Measurements from ENCODE around the gene PPP2R2C. TPM values are rescaled to one million over a fixed set of nuclear protein-coding genes. Genes with fewer than 3 reads are reported as not detected.

PPP2R2C gene
- total RNA-seq, 1 experiment from 2014 or later, result 32.9 TPM

- CTCF ChIA-PET, result no interaction called here
- H3K79me2 ChIP-seq (ENCODE audit: insufficient read depth, low read length), result no peaks in the 10 kb centered on the region
- H3K9ac ChIP-seq (ENCODE audit: low read length), result no peak overlapping the region
- no peak overlapping the region for H3K4me2 ChIP-seq (ENCODE audit: low read length)
- H3K36me3 ChIP-seq (ENCODE audit: control insufficient read depth in 1 of 2, insufficient read depth in 2 of 2, low read length in 2 of 2), result no peaks in the 10 kb centered on the region
- no peaks in the 10 kb centered on the region; a peak in 1 of 4 replicates for H3K9me3 ChIP-seq (ENCODE audit: control insufficient read depth in 1 of 2, insufficient read depth in 1 of 2, low read depth in 1 of 2, low read length in 2 of 2)
- ATAC-seq (no peak), DNase-seq (ENCODE audit: low read depth, low spot score) (no peak)
- RAD21 ChIA-PET (ENCODE audit: low non-redundant PET in 1 of 2, low total read pairs in 2 of 2, uncharacterized antibody in 2 of 2, unreplicated experiment in 2 of 2), result no interaction called here
- no peaks in the 10 kb centered on the region for H3K27me3 ChIP-seq (ENCODE audit: insufficient read depth, low read length)
- no peaks in the 10 kb centered on the region for H3K9me2 ChIP-seq (ENCODE audit: insufficient read depth)
- no peaks in the 10 kb centered on the region for H4K20me1 ChIP-seq (ENCODE audit: insufficient read depth)
- no peak overlapping the region for H2AFZ ChIP-seq (ENCODE audit: low read depth, low read length, poor library complexity, severe bottlenecking)
- H3K4me1 ChIP-seq (ENCODE audit: control insufficient read depth in 1 of 2, insufficient read depth in 2 of 2, low read length in 2 of 2), result no peaks in the 10 kb centered on the region
- TF ChIP-seq, protein P1, sequence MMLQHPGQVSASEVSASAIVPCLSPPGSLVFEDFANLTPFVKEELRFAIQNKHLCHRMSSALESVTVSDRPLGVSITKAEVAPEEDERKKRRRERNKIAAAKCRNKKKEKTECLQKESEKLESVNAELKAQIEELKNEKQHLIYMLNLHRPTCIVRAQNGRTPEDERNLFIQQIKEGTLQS (IDR thresholded peaks at IDR 0.05), result no peak
- TF ChIP-seq ELF1 (IDR thresholded peaks at IDR 0.05; ENCODE audit: borderline replicate concordance, low read depth), result no peak
- TF ChIP-seq JUND (IDR thresholded peaks at IDR 0.05), result no peak
- no peak for TF ChIP-seq FOSL1 (IDR thresholded peaks at IDR 0.05; ENCODE audit: low read depth)
- TF ChIP-seq POLR2AphosphoS5 (IDR thresholded peaks at IDR 0.05; ENCODE audit: low read depth, low read length), result no peak
- POLR2A ChIA-PET, result no interaction called here
- no peak overlapping the region for H3K4me3 ChIP-seq (replicated peaks in 1 of 2; ENCODE audit: low read depth in 1 of 2, low read length in 2 of 2)
- H3K27ac ChIP-seq (ENCODE audit: low read depth, low read length), result no peak overlapping the region
- intact Hi-C loops (cut with micrococcal nuclease), result no loop called here
- no TSS peak for BruUV-seq (replicated peaks)
Measured at GRCh38 chr4:6414578-6414977, 57.8 kb downstream of the PPP2R2C start.

- no peak for DNase-seq (ENCODE audit: low read depth, low spot score)
- BruUV-seq (replicated peaks), result no TSS peak
- ChIA-PET CTCF (no interaction called here), RAD21 (ENCODE audit: low non-redundant PET in 1 of 2, low total read pairs in 2 of 2, uncharacterized antibody in 2 of 2, unreplicated experiment in 2 of 2) (no interaction called here), POLR2A (no interaction called here)
- Histone ChIP-seq H3K9ac (ENCODE audit: low read length) (no peak overlapping the region), H3K79me2 (ENCODE audit: insufficient read depth, low read length) (no peaks in the 10 kb centered on the region), H3K9me3 (ENCODE audit: control insufficient read depth in 1 of 2, insufficient read depth in 1 of 2, low read depth in 1 of 2, low read length in 2 of 2) (no peaks in the 10 kb centered on the region; a peak in 1 of 4 replicates), H3K4me2 (ENCODE audit: low read length) (no peak overlapping the region), H3K4me3 (replicated peaks in 1 of 2; ENCODE audit: low read depth in 1 of 2, low read length in 2 of 2) (no peak overlapping the region), H3K27me3 (ENCODE audit: insufficient read depth, low read length) (no peaks in the 10 kb centered on the region), H3K4me1 (ENCODE audit: control insufficient read depth in 1 of 2, insufficient read depth in 2 of 2, low read length in 2 of 2) (no peaks in the 10 kb centered on the region), H3K27ac (ENCODE audit: low read depth, low read length) (no peak overlapping the region), H3K9me2 (ENCODE audit: insufficient read depth) (no peaks in the 10 kb centered on the region), H2AFZ (ENCODE audit: low read depth, low read length, poor library complexity, severe bottlenecking) (no peak overlapping the region), H4K20me1 (ENCODE audit: insufficient read depth) (no peaks in the 10 kb centered on the region), H3K36me3 (ENCODE audit: control insufficient read depth in 1 of 2, insufficient read depth in 2 of 2, low read length in 2 of 2) (no peaks in the 10 kb centered on the region)
- ATAC-seq, result no peak
- TF ChIP-seq, protein P1 (IDR thresholded peaks at IDR 0.05), result no peak
- no peak for TF ChIP-seq SRF (IDR thresholded peaks at IDR 0.05; ENCODE audit: low read depth)
- no peak for TF ChIP-seq CBX3 (IDR thresholded peaks at IDR 0.05; ENCODE audit: low read depth)
- TF ChIP-seq JUND (IDR thresholded peaks at IDR 0.05), result no peak
- no peak for TF ChIP-seq YY1 (IDR thresholded peaks at IDR 0.05; ENCODE audit: extremely low read depth, insufficient replicate concordance, low read depth, low read length)
- no peak for TF ChIP-seq EZH2 (IDR thresholded peaks at IDR 0.05)
- TF ChIP-seq EZH2phosphoT487 (IDR thresholded peaks at IDR 0.05; ENCODE audit: borderline replicate concordance), result no peak
- no peak for TF ChIP-seq POLR2A (IDR thresholded peaks at IDR 0.05; ENCODE audit: borderline replicate concordance, extremely low read depth, insufficient read depth, insufficient read length)
- no peak for TF ChIP-seq ELF1 (IDR thresholded peaks at IDR 0.05; ENCODE audit: borderline replicate concordance, low read depth)
- no peak for TF ChIP-seq RAD21 (IDR thresholded peaks at IDR 0.05; ENCODE audit: low read depth)
- no peak for TF ChIP-seq ZFX (IDR thresholded peaks at IDR 0.05)
- no peak for TF ChIP-seq TCF7L2 (IDR thresholded peaks at IDR 0.05; ENCODE audit: borderline replicate concordance, extremely low read depth, insufficient read depth, insufficient read length)
- intact Hi-C loops (cut with micrococcal nuclease), result no loop called here
Measured at GRCh38 chr4:6410664-6411063, 61.8 kb downstream of the PPP2R2C start.

Measured in HCT116 (cell line).